ENCODE measurements around the gene LDHB. TPM values are rescaled to one million over a fixed set of nuclear protein-coding genes. Genes with fewer than 3 reads are reported as not detected.

Gene LDHB
- total and polyA plus RNA-seq, 10 of the 15 experiments (the other 5 are each of a cell fraction or from before 2014, with no cell fraction given): 800 to 3,692 (median 1,366) TPM

DNA sequence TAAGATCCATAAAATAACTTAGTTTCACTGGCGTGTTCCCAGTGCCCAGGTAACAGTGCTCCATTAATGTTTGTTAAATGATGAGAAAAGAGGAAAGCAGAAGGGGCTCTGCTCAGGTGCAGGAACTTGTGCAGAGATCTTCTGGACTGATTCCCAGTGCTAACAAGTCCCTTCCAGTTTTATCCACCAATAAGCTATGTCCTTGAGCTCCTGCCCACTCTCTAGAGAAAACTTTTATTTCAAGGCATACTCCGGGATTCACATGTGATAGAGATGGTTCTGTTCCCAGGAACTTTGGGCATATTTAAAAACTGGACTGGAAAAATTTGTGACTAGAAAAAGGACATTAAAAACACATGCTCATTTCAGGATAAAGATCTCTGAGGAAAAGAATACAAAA, 54.9 kb downstream of the LDHB start:
- in situ Hi-C loops (cut with MboI) (no loop called here), intact Hi-C loops (cut with micrococcal nuclease; ENCODE audit: unreplicated experiment) (no loop called here)
- RAD21 ChIA-PET (ENCODE audit: unreplicated experiment): no interaction called here
- SMC1A ChIA-PET (ENCODE audit: uncharacterized antibody, unreplicated experiment): no interaction called here
- no peak overlapping the region for H2AFZ ChIP-seq (ENCODE audit: control insufficient read depth, low read depth, low read length)
- no TSS peak for BruUV-seq (replicated peaks)
- H3K4me1 ChIP-seq (ENCODE audit: control insufficient read depth, insufficient read depth, low read length): 0 out of 2 replicates have a peak, but pooled peaks cover 3% of the 10 kb centered on the region
- no peak overlapping the region for H3K9ac ChIP-seq (ENCODE audit: control insufficient read depth, insufficient read depth, low read length)
- no peak overlapping the region for H3K4me2 ChIP-seq (ENCODE audit: control insufficient read depth, insufficient read depth)
- no peak for ATAC-seq
- no peaks in the 10 kb centered on the region for H4K20me1 ChIP-seq (ENCODE audit: control insufficient read depth, insufficient read depth)
- FAIRE-seq: no peak
- no peak overlapping the region for H3K27ac ChIP-seq (ENCODE audit: control insufficient read depth, insufficient read depth)
- no peaks in the 10 kb centered on the region for H3K79me2 ChIP-seq (ENCODE audit: control insufficient read depth, insufficient read depth, low read length)
- POLR2A ChIA-PET: no interaction called here
- H3K4me3 ChIP-seq: no peak overlapping the region
- CTCF ChIA-PET: no interaction called here
- no peaks in the 10 kb centered on the region for H3K9me3 ChIP-seq (replicated peaks; ENCODE audit: control insufficient read depth, insufficient read depth, low read length)
- no peak for TF ChIP-seq BHLHE40 (IDR thresholded peaks at IDR 0.05; ENCODE audit: borderline replicate concordance in 1 of 2, low read depth in 2 of 2, low read length in 1 of 2)
- no peak for TF ChIP-seq ZBED1 (IDR thresholded peaks at IDR 0.05; ENCODE audit: borderline replicate concordance)
- TF ChIP-seq BRCA1 (IDR thresholded peaks at IDR 0.05; ENCODE audit: low read depth, low read length): no peak
- TF ChIP-seq BCL11A (IDR thresholded peaks at IDR 0.05; ENCODE audit: low read depth, low read length): no peak
- TF ChIP-seq ZNF274 (IDR thresholded peaks at IDR 0.05; ENCODE audit: insufficient read depth, insufficient read length): no peak
- no peak for TF ChIP-seq FOXM1 (IDR thresholded peaks at IDR 0.05; ENCODE audit: low read depth, low read length)
- TF ChIP-seq MEF2A (IDR thresholded peaks at IDR 0.05; ENCODE audit: insufficient read depth, low read depth, low read length): no peak
- TF ChIP-seq IKZF2 (IDR thresholded peaks at IDR 0.05): no peak
- no peak for TF ChIP-seq ESRRA (IDR thresholded peaks at IDR 0.05; ENCODE audit: low read length)
- no peak for TF ChIP-seq FOS (IDR thresholded peaks at IDR 0.05; ENCODE audit: borderline replicate concordance, extremely low read depth, insufficient read length)
- no peak for TF ChIP-seq NKRF (conservative IDR thresholded peaks at IDR 0.05)
- no peak for TF ChIP-seq MYB (IDR thresholded peaks at IDR 0.05; ENCODE audit: borderline replicate concordance, low read depth, low read length)
- no peaks in the 10 kb centered on the region for H3K27me3 ChIP-seq (replicated peaks in 1 of 2; ENCODE audit: control insufficient read depth in 2 of 2, insufficient read depth in 2 of 2, low read length in 1 of 2)
- 2% methylated on average over 2 of the region's 2 CpGs for WGBS (ENCODE audit: insufficient coverage, insufficient replicate concordance, low lambda C conversion rate, missing lambda C conversion rate)
- DNase-seq (ENCODE audit: low read depth, low spot score): no peak
- H3K36me3 ChIP-seq (ENCODE audit: control insufficient read depth in 2 of 2, insufficient read depth in 2 of 2, low read length in 1 of 2): no peaks in the 10 kb centered on the region
